HL-60 (cell line): Measurements from ENCODE around the gene CPNE4.

ENCODE experiments used
- DNase-seq, 2 experiments: peaks; one replicate each; pipeline ENCODE4 v3.0.0-alpha.2; 2010 to 2020; ENCODE audit warnings: low read depth in 1 of 2, low spot score in 1 of 2
- H3K27ac ChIP-seq: fragments of 250-450 bp; sonication (Bioruptor Pico); replicated peaks from 2 replicates; pipeline ENCODE4 v1.5.1; 2020; ENCODE audit warnings: mild to moderate bottlenecking, moderate library complexity
- H3K27me3 ChIP-seq: fragments of 250-450 bp; sonication (Bioruptor Pico); 2 replicates; pipeline ENCODE4 v1.5.1; 2021; ENCODE audit warnings: mild to moderate bottlenecking, moderate library complexity; ENCODE audit not compliant: insufficient read depth, poor library complexity, severe bottlenecking
- H3K4me3 ChIP-seq: replicated peaks from 2 replicates; pipeline ENCODE4 v1.5.1; 2011; ENCODE audit warnings: mild to moderate bottlenecking, control low read depth, low read length; ENCODE audit not compliant: insufficient read depth
- CTCF ChIP-seq: IDR thresholded peaks from one replicate; pipeline ENCODE4 v1.5.1; 2011; ENCODE audit warnings: low read length, control low read depth, inconsistent platforms; ENCODE audit not compliant: insufficient read depth
- GABPA ChIP-seq: IDR thresholded peaks from 2 replicates; pipeline ENCODE4 v1.6.1; 2012; ENCODE audit warnings: low read depth
- POLR2AphosphoS5 ChIP-seq: IDR thresholded peaks from 2 replicates; pipeline ENCODE4 v1.6.1; 2012; ENCODE audit warnings: low read depth
- REST ChIP-seq: IDR thresholded peaks from 2 replicates; pipeline ENCODE4 v1.6.1; 2012; ENCODE audit warnings: low read depth; ENCODE audit not compliant: insufficient replicate concordance
- SPI1 ChIP-seq: IDR thresholded peaks from 2 replicates; pipeline ENCODE4 v1.6.1; 2012; ENCODE audit warnings: low read depth, mild to moderate bottlenecking, borderline replicate concordance

CPNE4 gene

GRCh38 chr3:132064114-132064513 is 29.3 kb upstream of the CPNE4 start:
- no peak for TF ChIP-seq CTCF
- no peak for TF ChIP-seq REST
- no peak for TF ChIP-seq SPI1
- TF ChIP-seq POLR2AphosphoS5 = no peak
- no peak for TF ChIP-seq GABPA
- Histone ChIP-seq H3K4me3 (no peak overlapping the region), H3K27ac (no peak overlapping the region), H3K27me3 (no peaks in the 10 kb centered on the region)
- no peak for DNase-seq

GRCh38 chr3:132062535-132062934 is 27.7 kb upstream of the CPNE4 start:
- TF ChIP-seq REST (no peak), POLR2AphosphoS5 (no peak), CTCF (no peak), SPI1 (no peak), GABPA (no peak)
- H3K27me3 ChIP-seq = no peaks in the 10 kb centered on the region
- no peak overlapping the region for H3K27ac ChIP-seq
- no peak for DNase-seq
- no peak overlapping the region for H3K4me3 ChIP-seq

- no peak for TF ChIP-seq GABPA
- no peak for TF ChIP-seq SPI1
- no peak for TF ChIP-seq POLR2AphosphoS5
- TF ChIP-seq CTCF = no peak
- TF ChIP-seq REST = no peak
- no peak overlapping the region for H3K4me3 ChIP-seq
Measured at GRCh38 chr3:132055872-132056271, 21.1 kb upstream of the CPNE4 start.

More at GRCh38 chr3:132055872-132056271, 21.1 kb upstream of the CPNE4 start:
- no peaks in the 10 kb centered on the region for H3K27me3 ChIP-seq
- no peak overlapping the region for H3K27ac ChIP-seq
- DNase-seq = no peak
